HepG2 (cell line): ENCODE results near the gene SLC26A9. TPM values are rescaled to one million over a fixed set of nuclear protein-coding genes. Genes with fewer than 3 reads are reported as not detected.

Experiments used
- NFRKB ChIP-seq: fragments of 450-650 bp; IDR thresholded peaks from 2 replicates; pipeline ENCODE4 v1.6.1; 2017
- NR1H2 ChIP-seq: sonication (generic); formaldehyde crosslinking; IDR thresholded peaks from 2 replicates; pipeline ENCODE4 v1.8.1; 2022; ENCODE audit warnings: low read depth, missing genetic modification reagents, borderline replicate concordance
- YY1 ChIP-seq: IDR thresholded peaks from 2 replicates; pipeline ENCODE4 v1.6.1; 2011; ENCODE audit warnings: low read length, low read depth, moderate library complexity, mild to moderate bottlenecking; ENCODE audit not compliant: insufficient read depth, insufficient replicate concordance
- ZNF256 ChIP-seq: sonication (generic); formaldehyde crosslinking; conservative IDR thresholded peaks from 2 replicates; pipeline ENCODE4 v1.4.0; 2020; ENCODE audit warnings: missing genetic modification reagents
- ZNF318 ChIP-seq: sonication (generic); formaldehyde crosslinking; IDR thresholded peaks from 2 replicates; pipeline ENCODE4 v1.4.0; 2020; ENCODE audit warnings: mild to moderate bottlenecking, missing genetic modification reagents
- polyA plus RNA-seq, 8 experiments: library from polyadenylated mRNA; depleted of rRNA in 3 of 8; stranded (reverse) in 7 of 8; unstranded in 1 of 8; fragments of >200 nt; fragmentation: Illumina TruSeq in 4 of 8; extraction: Trizol in 4 of 8; gene quantifications; 2 replicates each; pipeline versions ENCODE4 v1.2.1 to v1.2.3, GENCODE V29; 2011 to 2016; ENCODE audit warnings: low read depth in 4 of 8, missing spikeins in 1 of 8, mixed read lengths in 1 of 8; ENCODE audit not compliant: insufficient read depth in 1 of 8
- total RNA-seq, 5 experiments: library from RNA; depleted of rRNA; stranded (reverse); fragments of >200 nt; fragmentation: Illumina TruSeq; extraction: Trizol; gene quantifications; 2 replicates each; pipeline ENCODE4 v1.2.3, GENCODE V29; 2016; ENCODE audit warnings: low read depth in 1 of 5

The SLC26A9 gene
- total and polyA plus RNA-seq, 2 of the 13 experiments (the other 11 are each of a cell fraction or from before 2014, with no cell fraction given) = 0.11 to 0.15 TPM

DNA sequence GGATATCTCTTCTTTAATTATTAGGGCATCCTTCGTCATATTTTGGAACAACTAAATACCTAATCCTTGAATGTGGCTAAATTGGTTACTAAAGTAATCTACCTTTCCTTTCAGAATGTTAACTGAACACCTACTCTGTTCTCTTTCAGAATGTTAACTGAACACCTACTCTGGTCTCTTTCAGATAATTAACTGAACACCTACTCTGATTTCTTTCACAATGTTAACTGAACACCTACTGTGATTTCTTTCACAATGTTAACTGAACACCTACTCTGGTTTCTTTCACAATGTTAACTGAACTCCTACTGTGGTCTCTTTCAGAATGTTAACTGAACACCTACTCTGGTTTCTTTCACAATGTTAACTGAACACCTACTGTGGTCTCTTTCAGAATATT lies 38.0 kb upstream of the SLC26A9 start (continued):
- TF ChIP-seq ZNF318 (CRISPR knock-in tag) (no peak), NR1H2 (no peak), YY1 (no peak), ZNF256 (no peak), NFRKB (no peak)
- TF ChIP-seq, all 625 proteins: peak for 0
